Fibroblast of pulmonary artery (primary cell): ENCODE measurements around the gene FMN2.

Source experiments
- DNase-seq: peaks from one replicate; pipeline ENCODE4 v3.0.0-alpha.2; 2010; ENCODE audit warnings: low read depth
- H3K4me3 ChIP-seq: replicated peaks from 2 replicates; pipeline ENCODE4 v1.5.1; 2011; ENCODE audit warnings: low read depth, mild to moderate bottlenecking, control low read depth, low read length, moderate library complexity
- TF ChIP-seq, protein P1 (sequence below): IDR thresholded peaks from 2 replicates; pipeline ENCODE4 v1.5.1; 2011; ENCODE audit warnings: mild to moderate bottlenecking, control low read depth, low read length, inconsistent platforms; ENCODE audit errors: missing control alignments

FMN2 gene

DNA sequence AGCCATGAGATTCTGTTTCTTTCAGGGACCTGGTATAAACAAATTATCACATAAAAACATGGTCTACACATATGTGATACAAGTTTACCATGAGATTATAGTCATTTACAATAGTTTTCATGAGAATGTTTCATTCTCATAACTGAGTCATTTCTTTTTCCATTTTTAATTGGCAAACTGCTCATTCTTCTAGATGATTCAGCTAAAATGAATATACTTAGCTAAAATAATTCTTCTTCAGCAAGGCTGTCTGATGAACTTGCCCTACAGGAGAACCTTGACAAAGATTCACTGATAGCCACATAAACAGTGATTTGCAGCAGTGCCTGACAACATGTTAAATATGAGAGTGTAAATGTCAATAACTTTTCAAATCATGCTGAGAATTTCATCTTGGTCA is 253.2 kb downstream of the FMN2 start:
- H3K4me3 ChIP-seq = no peak overlapping the region
- TF ChIP-seq, protein P1, sequence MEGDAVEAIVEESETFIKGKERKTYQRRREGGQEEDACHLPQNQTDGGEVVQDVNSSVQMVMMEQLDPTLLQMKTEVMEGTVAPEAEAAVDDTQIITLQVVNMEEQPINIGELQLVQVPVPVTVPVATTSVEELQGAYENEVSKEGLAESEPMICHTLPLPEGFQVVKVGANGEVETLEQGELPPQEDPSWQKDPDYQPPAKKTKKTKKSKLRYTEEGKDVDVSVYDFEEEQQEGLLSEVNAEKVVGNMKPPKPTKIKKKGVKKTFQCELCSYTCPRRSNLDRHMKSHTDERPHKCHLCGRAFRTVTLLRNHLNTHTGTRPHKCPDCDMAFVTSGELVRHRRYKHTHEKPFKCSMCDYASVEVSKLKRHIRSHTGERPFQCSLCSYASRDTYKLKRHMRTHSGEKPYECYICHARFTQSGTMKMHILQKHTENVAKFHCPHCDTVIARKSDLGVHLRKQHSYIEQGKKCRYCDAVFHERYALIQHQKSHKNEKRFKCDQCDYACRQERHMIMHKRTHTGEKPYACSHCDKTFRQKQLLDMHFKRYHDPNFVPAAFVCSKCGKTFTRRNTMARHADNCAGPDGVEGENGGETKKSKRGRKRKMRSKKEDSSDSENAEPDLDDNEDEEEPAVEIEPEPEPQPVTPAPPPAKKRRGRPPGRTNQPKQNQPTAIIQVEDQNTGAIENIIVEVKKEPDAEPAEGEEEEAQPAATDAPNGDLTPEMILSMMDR = no peak
- no peak for DNase-seq

DNA sequence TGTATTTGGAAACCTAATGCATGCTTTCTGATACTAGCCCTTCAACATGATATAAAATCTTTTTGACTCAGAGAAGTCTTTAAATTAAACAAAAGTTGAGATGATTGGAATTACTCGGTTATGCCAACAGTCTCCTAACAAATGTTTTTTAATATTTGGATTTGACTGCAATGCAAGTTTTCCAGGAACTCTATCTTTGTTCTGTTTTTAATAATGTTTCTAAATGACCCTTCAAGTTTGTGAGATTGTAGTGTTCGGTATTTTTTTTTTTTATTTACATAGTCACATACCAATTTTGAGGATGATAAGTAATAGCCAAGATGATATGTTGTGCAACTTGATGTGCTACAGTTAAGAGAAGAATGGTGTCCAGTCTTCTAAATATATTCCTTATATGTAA is 258.0 kb downstream of the FMN2 start:
- TF ChIP-seq, protein P1 = no peak
- DNase-seq = no peak
- H3K4me3 ChIP-seq = no peak overlapping the region

DNA sequence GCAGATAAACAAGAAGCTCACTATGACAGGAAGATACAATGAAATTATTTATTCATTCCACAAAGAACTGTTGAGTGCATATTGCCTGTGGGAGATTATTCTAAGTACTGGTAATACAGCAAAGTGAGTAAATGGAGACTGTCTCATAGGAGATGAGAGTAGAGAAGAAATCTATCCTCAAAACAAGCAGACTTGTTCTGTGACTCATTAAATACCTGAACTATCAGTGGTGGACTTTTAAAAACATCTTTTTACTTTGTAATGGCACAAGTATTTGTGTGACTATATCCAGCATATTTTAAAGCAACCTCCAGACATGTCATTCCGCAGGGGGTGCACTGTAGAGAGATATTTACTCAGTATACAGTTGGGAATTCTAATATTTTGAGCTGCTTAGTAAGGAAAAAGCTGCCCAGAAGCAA is 259.2 kb downstream of the FMN2 start:
- no peak overlapping the region for H3K4me3 ChIP-seq
- DNase-seq = peak; percentile 36
- TF ChIP-seq, protein P1 = no peak

DNA sequence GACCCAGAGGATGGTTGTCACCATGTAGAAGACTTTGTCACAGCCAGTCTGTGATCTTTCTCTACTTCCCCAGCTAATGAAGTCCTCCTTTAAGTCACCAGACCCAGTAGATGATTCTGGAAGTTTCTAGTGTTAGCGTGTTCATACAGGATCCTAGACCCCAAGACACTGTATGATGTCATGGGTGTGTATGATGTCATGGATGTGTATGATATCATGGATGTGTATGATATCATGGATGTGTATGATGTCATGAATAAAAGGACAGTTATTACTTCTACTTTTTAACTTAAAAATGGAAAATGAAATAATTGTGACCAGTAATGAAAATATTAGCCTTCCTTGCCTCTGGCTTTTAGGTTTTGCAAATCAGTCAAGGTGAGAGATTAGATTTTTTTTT is 260.0 kb downstream of the FMN2 start:
- H3K4me3 ChIP-seq = no peak overlapping the region
- TF ChIP-seq, protein P1 = no peak
- no peak for DNase-seq

DNA sequence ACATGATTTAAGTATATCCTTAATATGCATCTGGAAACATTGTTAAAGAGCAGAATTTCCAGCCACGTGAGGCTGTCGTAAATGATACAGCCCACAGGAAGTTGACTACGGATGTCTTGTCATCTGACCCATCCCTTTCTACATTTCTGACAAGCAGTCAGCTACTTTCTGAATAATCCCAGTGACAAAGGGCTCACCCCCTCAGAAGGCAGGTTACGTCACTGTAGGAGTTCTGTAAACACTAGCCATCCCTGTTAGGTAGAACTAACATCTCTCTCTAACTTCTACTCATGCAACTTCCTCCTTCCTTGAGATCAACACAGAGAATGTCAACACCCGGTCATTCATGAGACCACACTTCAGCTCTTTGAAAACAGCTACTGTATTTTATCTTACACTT is 261.1 kb downstream of the FMN2 start:
- no peak overlapping the region for H3K4me3 ChIP-seq
- TF ChIP-seq, protein P1 = no peak
- DNase-seq = peak; percentile 69

DNA sequence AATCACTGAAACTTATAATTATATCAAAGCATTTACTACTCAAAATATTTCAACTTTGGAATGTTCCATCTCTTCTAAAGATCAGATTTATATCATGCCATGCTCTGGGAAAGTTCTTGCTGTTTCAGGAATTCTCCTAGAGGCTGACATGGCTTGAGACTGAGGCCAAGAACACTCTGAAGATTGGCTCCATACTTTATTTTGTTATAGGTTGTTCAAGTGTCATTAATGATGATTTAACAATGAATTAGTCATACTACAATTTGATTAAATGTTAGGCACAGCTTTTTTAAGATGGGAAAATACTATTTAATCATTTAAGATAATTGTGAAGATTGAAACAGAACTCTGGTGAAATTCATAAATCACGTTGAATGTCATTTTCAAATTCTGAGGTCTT is 264.9 kb downstream of the FMN2 start:
- TF ChIP-seq, protein P1 = no peak
- no peak overlapping the region for H3K4me3 ChIP-seq
- DNase-seq = no peak

DNA sequence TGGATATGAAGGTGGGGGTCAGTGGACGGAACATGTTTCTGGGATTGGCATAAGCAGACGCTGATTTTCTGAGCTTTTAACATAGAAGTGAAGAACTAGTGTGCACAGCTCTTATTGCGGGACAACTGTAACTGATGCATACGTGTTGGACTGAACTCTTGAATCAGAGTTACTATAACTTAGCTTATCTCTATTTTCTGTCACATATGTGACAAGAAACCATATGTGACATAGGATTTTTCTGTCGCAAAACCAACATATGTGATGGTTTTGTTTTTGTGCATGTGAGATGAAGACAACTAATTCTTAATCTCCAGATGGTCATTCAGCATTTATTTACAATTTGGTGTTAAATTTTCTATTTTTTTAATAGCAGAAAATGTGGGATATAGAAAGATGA is 270.4 kb downstream of the FMN2 start:
- no peak for DNase-seq
- H3K4me3 ChIP-seq = no peak overlapping the region
- TF ChIP-seq, protein P1 = no peak
